Measurements from ENCODE around the gene LRRC75B.

Gene LRRC75B

GRCh38 chr22:24584871-24585411 lies 7.9 kb downstream of the LRRC75B start:
- DNase-seq: no peak

GRCh38 chr22:24584166-24584790 lies 8.6 kb downstream of the LRRC75B start:
- no peak for DNase-seq

GRCh38 chr22:24583221-24584165 lies 9.4 kb downstream of the LRRC75B start:
- no peak for DNase-seq

GRCh38 chr22:24582056-24582814 lies 10.6 kb downstream of the LRRC75B start:
- no peak for DNase-seq

- no peak for DNase-seq
Measured at GRCh38 chr22:24580276-24580675, 12.6 kb downstream of the LRRC75B start.

GRCh38 chr22:24579258-24579601 lies 13.6 kb downstream of the LRRC75B start:
- no peak for DNase-seq

GRCh38 chr22:24578355-24579257 lies 14.3 kb downstream of the LRRC75B start:
- DNase-seq: peak; percentile 0

- DNase-seq: no peak
Measured at GRCh38 chr22:24576778-24577177, 16.1 kb downstream of the LRRC75B start.

GRCh38 chr22:24571266-24571665 lies 21.6 kb downstream of the LRRC75B start:
- DNase-seq: no peak

- DNase-seq: no peak
Measured at GRCh38 chr22:24567668-24568067, 25.2 kb downstream of the LRRC75B start.

- DNase-seq: no peak
Measured at GRCh38 chr22:24566899-24567511, 25.9 kb downstream of the LRRC75B start.

GRCh38 chr22:24565077-24565476 lies 27.8 kb downstream of the LRRC75B start:
- DNase-seq: no peak

- DNase-seq: no peak
Measured at GRCh38 chr22:24564376-24565058, 28.4 kb downstream of the LRRC75B start.

- DNase-seq: no peak
Measured at GRCh38 chr22:24563246-24563645, 29.6 kb downstream of the LRRC75B start.

- no peak for DNase-seq
Measured at GRCh38 chr22:24559471-24559870, 33.4 kb downstream of the LRRC75B start.

- peak; percentile 83 for DNase-seq
Measured at GRCh38 chr22:24555165-24556039, 37.5 kb downstream of the LRRC75B start, which contains the start of gene SNRPD3. Gene SNRPD3 (plus strand): TSS chr22:24555999. CDS start chr22:24557675, 1,676 bp downstream.

- no peak for DNase-seq
Measured at GRCh38 chr22:24554313-24555164, 38.3 kb downstream of the LRRC75B start, which contains the start of gene GUCD1. Gene GUCD1 (minus strand): TSS chr22:24555138. CDS start chr22:24554991, 147 bp downstream.

- DNase-seq: no peak
Measured at GRCh38 chr22:24553597-24554312, 39.1 kb downstream of the LRRC75B start.
